ENCODE measurements around the gene SERPINB4.

DNA sequence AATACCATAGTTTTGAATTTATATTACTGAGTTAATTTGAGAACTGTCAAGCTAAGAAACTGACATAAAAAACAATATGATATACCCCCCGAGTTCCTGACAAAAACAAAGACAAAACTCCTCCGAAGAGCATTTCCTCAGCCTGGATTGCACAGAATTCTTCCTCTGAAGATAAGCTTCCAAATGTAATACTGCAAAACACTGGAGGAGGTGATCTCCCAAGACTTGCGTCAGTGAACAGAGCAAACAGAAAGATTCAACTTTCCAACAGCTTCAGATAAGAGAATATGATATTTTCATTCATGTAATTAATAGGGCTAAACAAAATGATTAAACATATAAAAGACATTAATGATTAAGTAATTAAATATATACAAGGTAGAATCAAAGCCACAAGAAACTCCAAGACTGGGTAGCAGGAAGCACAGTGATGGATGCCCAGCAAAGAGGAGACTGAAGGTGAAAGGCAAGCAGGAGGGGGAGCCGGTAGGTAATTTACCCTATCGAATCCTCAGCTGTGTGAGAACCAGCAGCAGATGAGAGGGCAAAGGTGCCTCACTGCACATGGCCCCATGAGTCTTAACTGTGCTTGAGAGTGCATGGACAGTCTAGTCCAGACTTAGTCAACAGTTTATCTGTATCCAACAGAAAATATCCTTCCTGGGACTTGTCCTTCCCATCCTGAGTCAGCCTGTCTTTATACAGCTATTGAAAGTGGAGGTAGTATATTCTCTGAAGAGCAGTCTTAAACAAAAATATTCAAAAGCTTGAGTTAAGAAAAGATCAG is 36.0 kb upstream of the SERPINB4 start:
- TF ChIP-seq, protein P1, sequence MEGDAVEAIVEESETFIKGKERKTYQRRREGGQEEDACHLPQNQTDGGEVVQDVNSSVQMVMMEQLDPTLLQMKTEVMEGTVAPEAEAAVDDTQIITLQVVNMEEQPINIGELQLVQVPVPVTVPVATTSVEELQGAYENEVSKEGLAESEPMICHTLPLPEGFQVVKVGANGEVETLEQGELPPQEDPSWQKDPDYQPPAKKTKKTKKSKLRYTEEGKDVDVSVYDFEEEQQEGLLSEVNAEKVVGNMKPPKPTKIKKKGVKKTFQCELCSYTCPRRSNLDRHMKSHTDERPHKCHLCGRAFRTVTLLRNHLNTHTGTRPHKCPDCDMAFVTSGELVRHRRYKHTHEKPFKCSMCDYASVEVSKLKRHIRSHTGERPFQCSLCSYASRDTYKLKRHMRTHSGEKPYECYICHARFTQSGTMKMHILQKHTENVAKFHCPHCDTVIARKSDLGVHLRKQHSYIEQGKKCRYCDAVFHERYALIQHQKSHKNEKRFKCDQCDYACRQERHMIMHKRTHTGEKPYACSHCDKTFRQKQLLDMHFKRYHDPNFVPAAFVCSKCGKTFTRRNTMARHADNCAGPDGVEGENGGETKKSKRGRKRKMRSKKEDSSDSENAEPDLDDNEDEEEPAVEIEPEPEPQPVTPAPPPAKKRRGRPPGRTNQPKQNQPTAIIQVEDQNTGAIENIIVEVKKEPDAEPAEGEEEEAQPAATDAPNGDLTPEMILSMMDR (IDR thresholded peaks at IDR 0.05; ENCODE audit: low read depth, low read length, poor library complexity, severe bottlenecking), result no peak
- no peak for TF ChIP-seq EZH2phosphoT487 (IDR thresholded peaks at IDR 0.05; ENCODE audit: borderline replicate concordance, low read length)
